Astrocyte (in vitro differentiated cells and primary cell): ENCODE measurements around the gene NKIRAS2. TPM values are rescaled to one million over a fixed set of nuclear protein-coding genes. Genes with fewer than 3 reads are reported as not detected.

Experiments used
- DNase-seq: peaks from one replicate; pipeline ENCODE4 v3.0.0-alpha.2; 2010; ENCODE audit warnings: low read depth
- FAIRE-seq: peaks from 2 replicates; lab custom pipeline; 2011; peaks lifted over from hg19 to GRCh38; lab: Jason Lieb, UNC
- H2AFZ ChIP-seq: 2 replicates; pipeline ENCODE4 v1.6.0; 2012; ENCODE audit warnings: low read depth, low read length, inconsistent platforms
- H3K27ac ChIP-seq: 2 replicates; pipeline ENCODE4 v1.5.1; 2011; ENCODE audit warnings: low read depth, low read length, inconsistent platforms
- H3K27me3 ChIP-seq: 2 replicates; pipeline ENCODE4 v1.6.0; 2011; ENCODE audit warnings: low read length, inconsistent platforms; ENCODE audit not compliant: insufficient read depth
- H3K36me3 ChIP-seq: 2 replicates; pipeline ENCODE4 v1.5.1; 2011; ENCODE audit warnings: low read length, inconsistent platforms; ENCODE audit not compliant: insufficient read depth
- H3K4me1 ChIP-seq: 2 replicates; pipeline ENCODE4 v1.5.1; 2011; ENCODE audit warnings: low read length, inconsistent platforms; ENCODE audit not compliant: insufficient read depth
- H3K4me2 ChIP-seq: 2 replicates; pipeline ENCODE4 v1.6.0; 2012; ENCODE audit warnings: low read length, inconsistent platforms
- H3K4me3 ChIP-seq: 2 replicates; pipeline ENCODE4 v1.5.1; 2011; ENCODE audit warnings: low read depth, mild to moderate bottlenecking, low read length, inconsistent platforms; ENCODE audit not compliant: insufficient read depth
- H3K79me2 ChIP-seq: 2 replicates; pipeline ENCODE4 v1.6.0; 2012; ENCODE audit warnings: mild to moderate bottlenecking, low read length, inconsistent platforms; ENCODE audit not compliant: insufficient read depth
- H3K9ac ChIP-seq: 2 replicates; pipeline ENCODE4 v1.6.0; 2012; ENCODE audit warnings: mild to moderate bottlenecking, low read length, inconsistent platforms
- H3K9me3 ChIP-seq: 2 replicates; pipeline ENCODE4 v1.5.1; 2012; ENCODE audit warnings: low read depth, mild to moderate bottlenecking, low read length, inconsistent platforms; ENCODE audit not compliant: insufficient read depth
- H4K20me1 ChIP-seq: 2 replicates; pipeline ENCODE4 v1.6.0; 2012; ENCODE audit warnings: low read length, inconsistent platforms; ENCODE audit not compliant: insufficient read depth
- H3K27ac Mint-ChIP-seq: one replicate; pipeline ENCODE4 v1.8.0; 2021; ENCODE audit warnings: mild to moderate bottlenecking, mixed read lengths; ENCODE audit not compliant: unreplicated experiment
- H3K27me3 Mint-ChIP-seq: one replicate; pipeline ENCODE4 v1.8.0; 2021; ENCODE audit warnings: low read depth, mixed read lengths; ENCODE audit not compliant: unreplicated experiment
- H3K36me3 Mint-ChIP-seq: one replicate; pipeline ENCODE4 v1.8.0; 2021; ENCODE audit warnings: low read depth, mixed read lengths; ENCODE audit not compliant: unreplicated experiment
- H3K4me1 Mint-ChIP-seq: one replicate; pipeline ENCODE4 v1.8.0; 2021; ENCODE audit warnings: low read depth, mixed read lengths; ENCODE audit not compliant: unreplicated experiment
- H3K4me3 Mint-ChIP-seq: one replicate; pipeline ENCODE4 v1.8.0; 2021; ENCODE audit warnings: mild to moderate bottlenecking, moderate library complexity, mixed read lengths; ENCODE audit not compliant: unreplicated experiment
- H3K9me3 Mint-ChIP-seq: one replicate; pipeline ENCODE4 v1.8.0; 2021; ENCODE audit warnings: mild to moderate bottlenecking, mixed read lengths; ENCODE audit not compliant: unreplicated experiment
- EZH2 ChIP-seq: IDR thresholded peaks from 2 replicates; pipeline ENCODE4 v1.6.1; 2012; ENCODE audit warnings: mild to moderate bottlenecking, low read length, inconsistent platforms; ENCODE audit not compliant: insufficient read depth
- total RNA-seq: library from RNA; stranded (reverse); gene quantifications from 2 replicates; pipeline ENCODE4 v1.2.1, GENCODE V29; 2021
- TF ChIP-seq, protein P1 (sequence below): IDR thresholded peaks from 2 replicates; pipeline ENCODE4 v1.5.1; 2011; ENCODE audit warnings: low read depth, mild to moderate bottlenecking, inconsistent platforms, low read length, moderate library complexity; ENCODE audit not compliant: insufficient read depth

NKIRAS2 gene
- total RNA-seq, 1 donor from 2014 or later = 60.5 TPM

DNA sequence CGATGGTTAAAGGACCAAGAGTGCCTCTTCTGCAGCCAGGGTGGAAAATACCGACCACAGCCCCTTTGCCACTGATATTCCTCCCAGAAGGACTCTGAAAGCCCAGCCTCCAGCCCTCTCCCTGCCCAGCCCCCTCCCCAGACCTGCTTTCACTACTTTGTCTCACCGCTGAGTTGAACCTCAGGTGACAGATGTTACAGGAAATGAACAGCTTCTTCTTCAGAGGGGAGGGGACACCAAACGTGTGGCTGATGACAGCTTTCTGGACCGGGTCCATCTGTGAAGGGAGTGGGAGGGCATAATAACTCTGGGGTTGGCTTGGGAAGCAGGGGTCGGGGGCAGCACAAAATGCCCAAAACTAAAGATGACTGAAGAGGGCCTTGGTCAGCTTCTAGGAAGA is 14.2 kb downstream of the NKIRAS2 start:
- DNase-seq (no peak), FAIRE-seq (no peak)
- Histone ChIP-seq H3K4me2 (no peak overlapping the region), H3K27me3 (peaks cover 8% of the 10 kb centered on the region), H3K79me2 (no peaks in the 10 kb centered on the region), H3K27ac (no peak overlapping the region), H3K36me3 (no peaks in the 10 kb centered on the region), H3K9me3 (no peaks in the 10 kb centered on the region), H3K4me1 (no peaks in the 10 kb centered on the region), H3K9ac (no peak overlapping the region), H3K4me3 (no peak overlapping the region), H4K20me1 (no peaks in the 10 kb centered on the region), H2AFZ (no peak overlapping the region)
- H3K36me3 Mint-ChIP-seq = no peaks in the 10 kb centered on the region
- TF ChIP-seq EZH2 = no peak
- TF ChIP-seq, protein P1, sequence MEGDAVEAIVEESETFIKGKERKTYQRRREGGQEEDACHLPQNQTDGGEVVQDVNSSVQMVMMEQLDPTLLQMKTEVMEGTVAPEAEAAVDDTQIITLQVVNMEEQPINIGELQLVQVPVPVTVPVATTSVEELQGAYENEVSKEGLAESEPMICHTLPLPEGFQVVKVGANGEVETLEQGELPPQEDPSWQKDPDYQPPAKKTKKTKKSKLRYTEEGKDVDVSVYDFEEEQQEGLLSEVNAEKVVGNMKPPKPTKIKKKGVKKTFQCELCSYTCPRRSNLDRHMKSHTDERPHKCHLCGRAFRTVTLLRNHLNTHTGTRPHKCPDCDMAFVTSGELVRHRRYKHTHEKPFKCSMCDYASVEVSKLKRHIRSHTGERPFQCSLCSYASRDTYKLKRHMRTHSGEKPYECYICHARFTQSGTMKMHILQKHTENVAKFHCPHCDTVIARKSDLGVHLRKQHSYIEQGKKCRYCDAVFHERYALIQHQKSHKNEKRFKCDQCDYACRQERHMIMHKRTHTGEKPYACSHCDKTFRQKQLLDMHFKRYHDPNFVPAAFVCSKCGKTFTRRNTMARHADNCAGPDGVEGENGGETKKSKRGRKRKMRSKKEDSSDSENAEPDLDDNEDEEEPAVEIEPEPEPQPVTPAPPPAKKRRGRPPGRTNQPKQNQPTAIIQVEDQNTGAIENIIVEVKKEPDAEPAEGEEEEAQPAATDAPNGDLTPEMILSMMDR = no peak
- H3K4me3 Mint-ChIP-seq = no peak overlapping the region
- no peaks in the 10 kb centered on the region for H3K9me3 Mint-ChIP-seq
- H3K27me3 Mint-ChIP-seq = peaks cover 6% of the 10 kb centered on the region
- peaks cover 5% of the 10 kb centered on the region for H3K4me1 Mint-ChIP-seq
- H3K27ac Mint-ChIP-seq = no peak overlapping the region

DNA sequence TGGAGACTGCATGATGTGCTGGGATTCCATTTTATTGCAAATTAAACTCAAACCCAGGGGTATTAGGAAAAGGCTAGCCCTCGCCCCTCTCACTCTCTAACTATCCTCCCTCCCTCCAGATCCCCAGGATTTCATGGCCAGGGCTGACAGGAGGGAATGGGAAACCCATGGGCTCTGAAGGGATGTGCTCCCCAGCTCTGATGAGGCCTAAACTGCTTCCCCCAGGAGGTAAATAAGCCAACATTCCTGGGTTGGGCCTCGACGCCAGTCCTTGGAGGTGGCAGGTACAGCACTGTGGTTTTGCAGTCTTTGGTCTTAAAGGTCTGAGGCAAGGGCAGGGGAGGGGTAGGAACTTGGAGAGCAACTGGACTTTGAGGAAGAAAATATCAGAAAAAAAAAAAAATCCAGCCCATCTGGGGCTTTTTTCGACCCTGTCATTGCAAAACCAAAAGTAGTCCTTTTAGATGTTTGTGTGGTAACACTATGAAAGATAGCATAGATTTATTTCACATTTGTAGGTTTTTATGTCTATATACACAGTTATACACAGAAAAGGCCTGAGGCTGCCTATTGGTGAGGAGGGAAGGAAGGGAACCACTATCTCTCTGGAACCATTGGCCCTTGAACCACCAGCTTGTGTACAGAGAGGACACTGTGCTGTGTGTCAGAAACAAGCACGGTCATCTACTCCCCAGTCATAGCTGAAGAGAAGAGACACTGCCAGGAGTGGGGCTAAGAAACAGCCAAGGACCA is 18.5 kb downstream of the NKIRAS2 start:
- no peak for FAIRE-seq
- Histone ChIP-seq H4K20me1 (no peaks in the 10 kb centered on the region), H3K79me2 (no peaks in the 10 kb centered on the region), H3K9me3 (no peaks in the 10 kb centered on the region), H3K4me3 (no peak overlapping the region), H3K4me2 (no peak overlapping the region), H3K27me3 (peaks cover 3% of the 10 kb centered on the region), H3K9ac (no peak overlapping the region), H3K27ac (no peak overlapping the region), H2AFZ (no peak overlapping the region), H3K36me3 (no peaks in the 10 kb centered on the region), H3K4me1 (no peaks in the 10 kb centered on the region)
- Mint-ChIP-seq H3K36me3 (no peaks in the 10 kb centered on the region), H3K27me3 (peaks cover 6% of the 10 kb centered on the region), H3K4me1 (peaks cover 5% of the 10 kb centered on the region), H3K4me3 (no peak overlapping the region), H3K9me3 (no peaks in the 10 kb centered on the region), H3K27ac (no peak overlapping the region)
- DNase-seq = no peak
- no peak for TF ChIP-seq EZH2
- TF ChIP-seq, protein P1 = no peak
